ENCODE data around the gene AOPEP.

GRCh38 chr9:94927762-94928670 is 201.5 kb downstream of the AOPEP start:
- TF ChIP-seq EZH2 (IDR thresholded peaks at IDR 0.05; ENCODE audit: borderline replicate concordance, low read depth, low read length, severe bottlenecking): no peak
- TF ChIP-seq POLR2A (IDR thresholded peaks at IDR 0.05; ENCODE audit: low read depth, low read length): no peak
- TF ChIP-seq POLR2AphosphoS5 (IDR thresholded peaks at IDR 0.05; ENCODE audit: insufficient read depth, low read depth, low read length): no peak
- TF ChIP-seq CTCF (IDR thresholded peaks at IDR 0.05; ENCODE audit: extremely low read depth in 1 of 2, insufficient read depth in 1 of 2, low read depth in 1 of 2, low read length in 2 of 2): no peak
- no peak for TF ChIP-seq FOS (IDR thresholded peaks at IDR 0.05; ENCODE audit: borderline replicate concordance, insufficient read depth, low read length)
- no peak for TF ChIP-seq JUN (IDR thresholded peaks at IDR 0.05; ENCODE audit: borderline replicate concordance, insufficient read depth, insufficient read length, low read depth)
- no peak for TF ChIP-seq MAX (IDR thresholded peaks at IDR 0.05; ENCODE audit: insufficient read depth, insufficient read length)
- no peak for TF ChIP-seq MYC (IDR thresholded peaks at IDR 0.05; ENCODE audit: low read depth, low read length)

Data from endothelial cell of umbilical vein (primary cell).